GM23248 (cell line): ENCODE results near the gene DMBX1.

Experiments
- EZH2 ChIP-seq: fragments of 200-600 bp; sonication (generic); IDR thresholded peaks from 2 replicates; pipeline ENCODE4 v1.6.1; 2018; ENCODE audit warnings: antibody characterized with exemption, mild to moderate bottlenecking; ENCODE audit not compliant: insufficient read depth, poor library complexity, severe bottlenecking
- EZH2phosphoT487 ChIP-seq: fragments of 200-600 bp; sonication (generic); IDR thresholded peaks from 2 replicates; pipeline ENCODE4 v1.6.1; 2018; ENCODE audit warnings: antibody characterized with exemption, moderate library complexity, mild to moderate bottlenecking, low read depth; ENCODE audit not compliant: insufficient read depth

- no peak for TF ChIP-seq EZH2phosphoT487
- TF ChIP-seq EZH2 = no peak
Measured at GRCh38 chr1:46512792-46513190, 23.2 kb downstream of the DMBX1 start.
